ENCODE measurements around the gene TEAD4. TPM values are rescaled to one million over a fixed set of nuclear protein-coding genes. Genes with fewer than 3 reads are reported as not detected.

Gene TEAD4
- total RNA-seq: 37.4 TPM

GRCh38 chr12:2959192-2959504 is at the start of gene TEAD4:
TEAD4 (plus strand) TSS chr12:2959397.
- DNase-seq: peak; percentile 88

GRCh38 chr12:2912216-2912575 is 47.0 kb upstream of the TEAD4 start:
- DNase-seq: no peak

GRCh38 chr12:2919249-2919648 is 39.9 kb upstream of the TEAD4 start:
- DNase-seq: no peak

GRCh38 chr12:2922329-2922728 is 36.9 kb upstream of the TEAD4 start:
- DNase-seq: no peak

GRCh38 chr12:2923057-2923456 is 36.1 kb upstream of the TEAD4 start:
- DNase-seq: no peak

GRCh38 chr12:2924019-2924418 is 35.2 kb upstream of the TEAD4 start:
- no peak for DNase-seq

- DNase-seq: no peak
Measured at GRCh38 chr12:2925322-2925995, 33.7 kb upstream of the TEAD4 start.

GRCh38 chr12:2930865-2931264 is 28.3 kb upstream of the TEAD4 start:
- DNase-seq: no peak

GRCh38 chr12:2933586-2933985 is 25.6 kb upstream of the TEAD4 start:
- DNase-seq: no peak

- no peak for DNase-seq
Measured at GRCh38 chr12:2934371-2934770, 24.8 kb upstream of the TEAD4 start.

- DNase-seq: no peak
Measured at GRCh38 chr12:2936301-2936700, 22.9 kb upstream of the TEAD4 start.

GRCh38 chr12:2937500-2937899 is 21.7 kb upstream of the TEAD4 start:
- DNase-seq: no peak

- DNase-seq: no peak
Measured at GRCh38 chr12:2939191-2939590, 20.0 kb upstream of the TEAD4 start.

- peak; percentile 30 for DNase-seq
Measured at GRCh38 chr12:2940564-2940963, 18.6 kb upstream of the TEAD4 start.

GRCh38 chr12:2941524-2941923 is 17.7 kb upstream of the TEAD4 start:
- no peak for DNase-seq

- peak; percentile 73 for DNase-seq
Measured at GRCh38 chr12:2944401-2945047, 14.7 kb upstream of the TEAD4 start.

GRCh38 chr12:2949411-2949810 is 9.8 kb upstream of the TEAD4 start:
- DNase-seq: peak; percentile 24

- no peak for DNase-seq
Measured at GRCh38 chr12:2955888-2956287, 3.3 kb upstream of the TEAD4 start.

- DNase-seq: no peak
Measured at GRCh38 chr12:2957816-2958431, 1.3 kb upstream of the TEAD4 start.

GRCh38 chr12:2958432-2959191 is 585 bp upstream of the TEAD4 start:
- peak; percentile 74 for DNase-seq

GRCh38 chr12:2959505-2960389 is 550 bp downstream of the TEAD4 start:
- DNase-seq: peak; percentile 69

GRCh38 chr12:2960390-2960956 is 1.3 kb downstream of the TEAD4 start:
- DNase-seq: no peak

All from tongue (tissue), 2 donors.